ENCODE measurements around the gene TRPM8.
A peak's percentile ranks its signal among the peaks of the same experiment; 100 is the strongest.

The TRPM8 gene

DNA sequence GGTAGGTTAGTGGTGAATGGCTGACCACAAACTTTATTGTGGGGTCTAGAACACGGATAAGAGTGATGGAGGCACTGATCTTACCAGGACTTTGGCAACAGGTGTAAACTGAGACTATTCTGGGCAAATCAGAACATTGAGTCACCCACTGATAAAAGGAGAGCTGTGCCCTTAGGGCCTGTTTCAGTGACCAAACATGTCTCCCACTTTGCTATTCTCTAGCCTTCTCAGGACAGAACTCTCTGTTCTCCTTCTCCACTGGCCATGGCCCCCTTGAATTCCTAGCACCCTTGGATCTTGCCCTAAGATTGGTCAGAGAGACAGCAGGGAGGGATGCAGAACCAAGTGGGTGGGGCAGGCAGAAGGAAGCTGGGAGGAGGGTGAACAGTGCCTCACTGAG, 18.3 kb downstream of the TRPM8 start:
- H3K79me2 ChIP-seq (ENCODE audit: control insufficient read depth, insufficient read depth, low read length, unreplicated experiment), result no peaks in the 10 kb centered on the region
- no peaks in the 10 kb centered on the region for H3K36me3 ChIP-seq (ENCODE audit: insufficient read depth, low read length)
- no peak overlapping the region for H3K27ac ChIP-seq (ENCODE audit: low read depth, low read length)
- H3K4me1 ChIP-seq (ENCODE audit: control insufficient read depth, insufficient read depth, low read length, unreplicated experiment), result no peaks in the 10 kb centered on the region
- no peak overlapping the region for H2AFZ ChIP-seq (ENCODE audit: low read length, unreplicated experiment)
- peaks cover 97% of the 10 kb centered on the region for H3K27me3 ChIP-seq (ENCODE audit: insufficient read depth, low read length)
- H3K4me3 ChIP-seq (ENCODE audit: low read depth, low read length), result no peak overlapping the region

DNA sequence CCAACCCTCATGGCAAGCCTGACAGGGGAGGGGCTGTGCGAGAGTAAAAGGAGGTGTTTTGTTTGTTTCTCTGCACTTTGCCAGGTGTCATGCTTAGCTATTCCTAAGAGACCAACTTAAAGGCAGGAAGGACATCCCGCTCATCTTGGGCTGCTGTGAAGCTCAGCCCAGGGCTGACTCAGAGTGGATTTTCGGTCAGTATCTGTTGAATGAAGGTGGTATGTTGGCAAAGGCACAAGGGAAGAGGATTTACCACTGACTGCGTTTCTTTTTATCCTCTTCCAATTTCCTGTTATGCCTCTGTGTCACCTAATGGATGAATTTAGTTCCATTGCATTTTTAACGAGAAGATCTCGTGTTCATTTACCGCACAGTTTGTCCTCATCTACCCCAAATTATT, 18.9 kb downstream of the TRPM8 start:
- Histone ChIP-seq H3K27me3 (ENCODE audit: insufficient read depth, low read length) (peaks cover 95% of the 10 kb centered on the region), H3K27ac (ENCODE audit: low read depth, low read length) (no peak overlapping the region), H2AFZ (ENCODE audit: low read length, unreplicated experiment) (no peak overlapping the region), H3K36me3 (ENCODE audit: insufficient read depth, low read length) (no peaks in the 10 kb centered on the region), H3K4me1 (ENCODE audit: control insufficient read depth, insufficient read depth, low read length, unreplicated experiment) (no peaks in the 10 kb centered on the region), H3K79me2 (ENCODE audit: control insufficient read depth, insufficient read depth, low read length, unreplicated experiment) (no peaks in the 10 kb centered on the region), H3K4me3 (ENCODE audit: low read depth, low read length) (no peak overlapping the region)

- Histone ChIP-seq H3K27me3 (ENCODE audit: insufficient read depth, low read length) (peaks cover 83% of the 10 kb centered on the region), H3K27ac (ENCODE audit: low read depth, low read length) (no peak overlapping the region), H3K4me1 (ENCODE audit: control insufficient read depth, insufficient read depth, low read length, unreplicated experiment) (no peaks in the 10 kb centered on the region), H2AFZ (ENCODE audit: low read length, unreplicated experiment) (no peak overlapping the region), H3K36me3 (ENCODE audit: insufficient read depth, low read length) (no peaks in the 10 kb centered on the region), H3K79me2 (ENCODE audit: control insufficient read depth, insufficient read depth, low read length, unreplicated experiment) (no peaks in the 10 kb centered on the region), H3K4me3 (ENCODE audit: low read depth, low read length) (peak overlapping the region; percentile 28; the same call in 1 of the 2 replicates)
Measured at GRCh38 chr2:233938676-233939370, 21.6 kb downstream of the TRPM8 start.

DNA sequence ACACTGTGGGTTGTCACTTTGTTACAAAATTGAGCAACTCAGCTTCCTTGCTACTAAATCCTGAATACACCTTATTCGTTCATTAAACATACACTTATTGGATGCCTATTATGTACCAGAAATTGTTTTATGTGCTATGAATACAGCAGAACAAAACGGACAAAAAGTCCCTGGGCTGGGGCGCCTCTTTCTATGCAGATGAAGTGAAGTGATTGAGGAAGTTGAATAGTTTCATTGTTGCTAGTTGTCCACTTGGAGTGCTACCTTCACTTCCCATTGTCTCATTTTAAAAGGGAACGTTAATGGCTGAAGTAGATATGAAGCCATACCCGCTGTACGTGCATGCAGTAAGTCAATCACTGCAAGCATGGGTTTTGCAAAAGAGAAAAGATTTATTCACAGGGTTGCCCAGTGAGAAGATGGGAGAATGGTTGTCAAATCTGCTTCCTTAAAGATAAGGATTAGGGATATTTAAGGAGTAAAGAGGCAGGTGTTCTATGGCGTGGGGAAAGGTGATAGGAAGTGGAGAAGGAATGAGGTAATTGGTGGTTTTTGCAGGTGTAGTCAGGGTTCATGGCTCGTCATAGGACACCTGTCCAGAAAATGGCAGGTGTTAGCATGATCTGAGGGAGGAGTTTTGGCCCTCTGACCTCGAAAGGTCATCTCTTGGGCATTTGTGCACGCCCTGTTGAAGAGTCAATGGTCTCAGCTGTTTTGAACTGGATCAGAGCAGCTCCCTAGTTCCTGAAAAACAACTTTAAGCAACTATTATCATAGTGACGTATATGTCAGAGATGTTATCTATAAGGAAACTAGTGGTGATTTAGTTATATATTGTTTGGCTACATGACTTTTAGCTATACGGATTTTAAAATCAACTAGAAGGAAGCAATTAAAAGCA, 23.5 kb downstream of the TRPM8 start:
- H3K36me3 ChIP-seq (ENCODE audit: insufficient read depth, low read length), result no peaks in the 10 kb centered on the region
- H3K4me1 ChIP-seq (ENCODE audit: control insufficient read depth, insufficient read depth, low read length, unreplicated experiment), result no peaks in the 10 kb centered on the region
- no peaks in the 10 kb centered on the region for H3K79me2 ChIP-seq (ENCODE audit: control insufficient read depth, insufficient read depth, low read length, unreplicated experiment)

DNA sequence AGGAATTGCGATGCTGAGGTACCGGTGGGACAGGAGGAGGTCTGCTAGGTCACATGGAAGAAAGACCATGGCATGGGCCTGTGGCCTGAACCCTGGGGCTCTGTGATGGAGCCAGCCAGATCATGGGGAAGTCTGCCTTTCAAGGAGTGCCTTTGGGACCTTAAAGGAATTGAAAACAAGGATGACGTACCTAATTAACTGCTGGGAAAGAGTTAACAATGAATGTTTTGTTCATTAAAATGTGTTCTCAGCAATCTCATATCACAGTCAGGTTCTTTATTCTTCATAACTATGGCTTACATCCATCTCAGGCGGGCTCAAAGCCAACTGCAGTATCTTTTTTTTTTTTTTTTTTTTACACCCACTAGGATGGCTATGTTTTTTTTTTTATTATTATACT, 25.6 kb downstream of the TRPM8 start:
- H3K36me3 ChIP-seq (ENCODE audit: insufficient read depth, low read length), result no peaks in the 10 kb centered on the region
- no peaks in the 10 kb centered on the region for H3K4me1 ChIP-seq (ENCODE audit: control insufficient read depth, insufficient read depth, low read length, unreplicated experiment)
- no peak overlapping the region for H2AFZ ChIP-seq (ENCODE audit: low read length, unreplicated experiment)
- no peak overlapping the region for H3K4me3 ChIP-seq (ENCODE audit: low read depth, low read length)
- H3K79me2 ChIP-seq (ENCODE audit: control insufficient read depth, insufficient read depth, low read length, unreplicated experiment), result no peaks in the 10 kb centered on the region
- no peak overlapping the region for H3K27ac ChIP-seq (ENCODE audit: low read depth, low read length)
- peaks cover 80% of the 10 kb centered on the region for H3K27me3 ChIP-seq (ENCODE audit: insufficient read depth, low read length)

More for the DNA sequence above, 23.5 kb downstream of the TRPM8 start:
- Histone ChIP-seq H3K27ac (ENCODE audit: low read depth, low read length) (no peak overlapping the region), H2AFZ (ENCODE audit: low read length, unreplicated experiment) (no peak overlapping the region), H3K4me3 (ENCODE audit: low read depth, low read length) (no peak overlapping the region), H3K27me3 (ENCODE audit: insufficient read depth, low read length) (peaks cover 78% of the 10 kb centered on the region)

DNA sequence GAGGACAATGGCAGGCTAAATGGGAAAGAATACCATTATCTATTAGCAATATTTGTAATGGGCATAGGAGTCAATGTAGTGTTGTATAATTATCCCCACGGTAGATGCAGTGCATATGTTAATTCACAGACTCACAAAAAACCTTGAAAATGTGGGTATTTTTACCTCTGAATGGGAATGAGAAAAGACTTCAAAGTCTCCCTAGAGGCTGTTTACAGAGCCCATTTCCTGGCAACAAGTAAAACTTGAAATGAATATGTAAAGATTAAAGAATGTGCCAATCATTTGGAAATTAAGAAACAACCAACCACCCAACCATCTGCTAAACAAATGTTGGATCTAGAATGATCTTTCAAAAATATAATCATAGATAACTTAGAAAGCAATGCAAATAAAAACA, 27.1 kb downstream of the TRPM8 start:
- H3K4me3 ChIP-seq (ENCODE audit: low read depth, low read length), result no peak overlapping the region
- H3K79me2 ChIP-seq (ENCODE audit: control insufficient read depth, insufficient read depth, low read length, unreplicated experiment), result no peaks in the 10 kb centered on the region
- no peak overlapping the region for H3K27ac ChIP-seq (ENCODE audit: low read depth, low read length)
- H3K27me3 ChIP-seq (ENCODE audit: insufficient read depth, low read length), result peaks cover 77% of the 10 kb centered on the region
- no peaks in the 10 kb centered on the region for H3K4me1 ChIP-seq (ENCODE audit: control insufficient read depth, insufficient read depth, low read length, unreplicated experiment)
- H2AFZ ChIP-seq (ENCODE audit: low read length, unreplicated experiment), result no peak overlapping the region
- H3K36me3 ChIP-seq (ENCODE audit: insufficient read depth, low read length), result no peaks in the 10 kb centered on the region

DNA sequence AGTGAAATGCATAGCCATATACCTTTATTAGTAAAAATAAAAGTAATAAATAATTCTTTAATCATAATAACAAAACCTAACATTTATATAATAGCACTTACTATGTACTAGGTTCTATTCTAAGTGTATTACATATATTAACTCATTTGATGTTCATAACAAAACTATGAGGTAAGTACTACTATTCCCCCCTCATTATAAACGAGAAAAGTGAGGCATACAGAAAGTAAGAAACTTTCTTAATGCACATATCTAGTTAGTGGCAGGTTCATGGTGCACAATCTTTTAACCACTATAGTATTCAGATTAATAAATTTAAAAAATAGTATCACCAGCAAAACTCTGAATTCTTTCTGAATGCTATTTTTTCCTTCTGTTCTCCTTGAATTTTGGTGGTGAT, 27.5 kb downstream of the TRPM8 start:
- no peak overlapping the region for H3K27ac ChIP-seq (ENCODE audit: low read depth, low read length)
- H3K27me3 ChIP-seq (ENCODE audit: insufficient read depth, low read length), result peaks cover 77% of the 10 kb centered on the region
- H3K79me2 ChIP-seq (ENCODE audit: control insufficient read depth, insufficient read depth, low read length, unreplicated experiment), result no peaks in the 10 kb centered on the region
- H3K4me3 ChIP-seq (ENCODE audit: low read depth, low read length), result no peak overlapping the region
- no peaks in the 10 kb centered on the region for H3K4me1 ChIP-seq (ENCODE audit: control insufficient read depth, insufficient read depth, low read length, unreplicated experiment)
- no peak overlapping the region for H2AFZ ChIP-seq (ENCODE audit: low read length, unreplicated experiment)
- no peaks in the 10 kb centered on the region for H3K36me3 ChIP-seq (ENCODE audit: insufficient read depth, low read length)

DNA sequence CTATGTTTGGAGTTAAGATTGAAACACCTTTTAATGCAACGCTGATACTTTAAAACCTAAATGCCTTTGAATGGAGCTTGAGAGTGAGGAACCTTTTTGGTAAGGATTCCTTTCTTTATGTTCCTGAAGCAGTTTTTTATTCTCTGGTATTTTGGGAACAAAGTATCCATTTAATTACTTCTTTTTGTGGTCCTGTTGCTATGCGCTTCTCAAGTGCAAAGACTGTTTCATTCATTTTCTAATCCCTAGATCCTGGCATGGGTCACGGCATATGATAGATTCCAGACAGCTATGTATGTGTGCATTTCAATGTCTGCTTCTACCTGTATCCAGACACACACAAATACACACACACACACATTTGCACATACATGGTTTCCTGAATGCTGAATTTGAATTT, 28.0 kb downstream of the TRPM8 start:
- no peaks in the 10 kb centered on the region for H3K79me2 ChIP-seq (ENCODE audit: control insufficient read depth, insufficient read depth, low read length, unreplicated experiment)

DNA sequence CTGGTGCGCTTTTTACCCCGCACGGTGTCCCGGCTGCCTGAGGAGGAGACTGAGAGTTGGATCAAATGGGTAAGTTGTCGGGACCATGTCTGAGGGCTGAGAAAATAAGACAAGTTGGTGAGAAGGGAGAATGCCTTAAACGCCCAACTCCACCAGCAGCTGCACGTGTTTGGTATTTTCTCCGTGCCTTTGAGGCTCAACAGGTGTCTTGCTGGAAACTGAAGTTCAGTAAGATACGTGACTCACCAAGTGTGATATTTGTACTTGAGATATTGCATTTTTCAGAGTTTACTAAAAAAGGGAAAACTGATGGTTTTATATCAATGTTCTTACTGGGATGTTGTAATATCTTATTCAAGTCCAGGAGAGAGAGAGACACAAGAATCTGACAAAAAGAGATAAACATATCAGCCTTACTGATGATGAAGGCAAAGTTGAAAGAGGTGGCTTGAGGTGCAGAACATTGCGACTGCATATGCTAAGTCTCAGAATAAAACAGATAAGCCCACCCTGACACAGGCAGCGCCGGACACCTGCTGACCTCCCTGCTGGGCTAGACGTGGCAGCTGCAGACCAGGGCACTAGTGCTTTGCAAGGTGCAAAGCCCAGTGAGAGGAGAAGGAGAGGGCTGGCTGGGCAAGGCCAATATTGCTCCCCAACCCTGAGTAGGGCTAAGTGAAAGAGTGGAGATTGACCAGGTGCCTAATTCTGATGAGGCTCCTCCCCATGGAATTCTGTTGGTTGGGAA, 33.1 kb downstream of the TRPM8 start:
- Histone ChIP-seq H3K4me1 (ENCODE audit: control insufficient read depth, insufficient read depth, low read length, unreplicated experiment) (no peaks in the 10 kb centered on the region), H3K79me2 (ENCODE audit: control insufficient read depth, insufficient read depth, low read length, unreplicated experiment) (no peaks in the 10 kb centered on the region), H2AFZ (ENCODE audit: low read length, unreplicated experiment) (no peak overlapping the region), H3K36me3 (ENCODE audit: insufficient read depth, low read length) (no peaks in the 10 kb centered on the region), H3K27ac (ENCODE audit: low read depth, low read length) (no peak overlapping the region), H3K4me3 (ENCODE audit: low read depth, low read length) (no peak overlapping the region), H3K27me3 (ENCODE audit: insufficient read depth, low read length) (peaks cover 96% of the 10 kb centered on the region)

More for the DNA sequence above, 28.0 kb downstream of the TRPM8 start:
- Histone ChIP-seq H3K27ac (ENCODE audit: low read depth, low read length) (no peak overlapping the region), H3K4me1 (ENCODE audit: control insufficient read depth, insufficient read depth, low read length, unreplicated experiment) (no peaks in the 10 kb centered on the region), H3K36me3 (ENCODE audit: insufficient read depth, low read length) (no peaks in the 10 kb centered on the region), H2AFZ (ENCODE audit: low read length, unreplicated experiment) (no peak overlapping the region), H3K27me3 (ENCODE audit: insufficient read depth, low read length) (peaks cover 77% of the 10 kb centered on the region), H3K4me3 (ENCODE audit: low read depth, low read length) (no peak overlapping the region)

GRCh38 chr2:233952335-233952734, 35.2 kb downstream of the TRPM8 start:
- no peak overlapping the region for H3K27ac ChIP-seq (ENCODE audit: low read depth, low read length)
- H3K4me3 ChIP-seq (ENCODE audit: low read depth, low read length), result no peak overlapping the region
- H2AFZ ChIP-seq (ENCODE audit: low read length, unreplicated experiment), result no peak overlapping the region
- no peaks in the 10 kb centered on the region for H3K79me2 ChIP-seq (ENCODE audit: control insufficient read depth, insufficient read depth, low read length, unreplicated experiment)
- peaks cover 90% of the 10 kb centered on the region for H3K27me3 ChIP-seq (ENCODE audit: insufficient read depth, low read length)
- no peaks in the 10 kb centered on the region for H3K4me1 ChIP-seq (ENCODE audit: control insufficient read depth, insufficient read depth, low read length, unreplicated experiment)
- H3K36me3 ChIP-seq (ENCODE audit: insufficient read depth, low read length), result no peaks in the 10 kb centered on the region
